Activated naive CD8-positive, alpha-beta T cell treated with anti-CD3 and anti-CD28 coated beads, Interleukin-2, amount 50 U/mL, for 24 hours (primary cell): ENCODE data around the gene ANKRD13B.

Experiments used
- ATAC-seq: fragments of 150-1000 bp; cut with Tn5 transposase; one replicate; pipeline ENCODE4 v1.10.0; 2021
- DNase-seq: peaks from one replicate; pipeline ENCODE4 v3.0.0; 2021
- H3K27ac Mint-ChIP-seq: one replicate; pipeline ENCODE4 v1.8.0; 2021; ENCODE audit warnings: mild to moderate bottlenecking, mixed read lengths
- H3K27me3 Mint-ChIP-seq: one replicate; pipeline ENCODE4 v1.8.0; 2021; ENCODE audit warnings: mixed read lengths
- H3K36me3 Mint-ChIP-seq: one replicate; pipeline ENCODE4 v1.8.0; 2021; ENCODE audit warnings: low read depth, mixed read lengths
- H3K4me1 Mint-ChIP-seq: one replicate; pipeline ENCODE4 v1.8.0; 2021; ENCODE audit warnings: mixed read lengths
- H3K4me3 Mint-ChIP-seq: one replicate; pipeline ENCODE4 v1.8.0; 2021; ENCODE audit warnings: mild to moderate bottlenecking, moderate library complexity, mixed read lengths
- H3K9me3 Mint-ChIP-seq: one replicate; pipeline ENCODE4 v1.8.0; 2021; ENCODE audit warnings: mixed read lengths

ANKRD13B gene

DNA sequence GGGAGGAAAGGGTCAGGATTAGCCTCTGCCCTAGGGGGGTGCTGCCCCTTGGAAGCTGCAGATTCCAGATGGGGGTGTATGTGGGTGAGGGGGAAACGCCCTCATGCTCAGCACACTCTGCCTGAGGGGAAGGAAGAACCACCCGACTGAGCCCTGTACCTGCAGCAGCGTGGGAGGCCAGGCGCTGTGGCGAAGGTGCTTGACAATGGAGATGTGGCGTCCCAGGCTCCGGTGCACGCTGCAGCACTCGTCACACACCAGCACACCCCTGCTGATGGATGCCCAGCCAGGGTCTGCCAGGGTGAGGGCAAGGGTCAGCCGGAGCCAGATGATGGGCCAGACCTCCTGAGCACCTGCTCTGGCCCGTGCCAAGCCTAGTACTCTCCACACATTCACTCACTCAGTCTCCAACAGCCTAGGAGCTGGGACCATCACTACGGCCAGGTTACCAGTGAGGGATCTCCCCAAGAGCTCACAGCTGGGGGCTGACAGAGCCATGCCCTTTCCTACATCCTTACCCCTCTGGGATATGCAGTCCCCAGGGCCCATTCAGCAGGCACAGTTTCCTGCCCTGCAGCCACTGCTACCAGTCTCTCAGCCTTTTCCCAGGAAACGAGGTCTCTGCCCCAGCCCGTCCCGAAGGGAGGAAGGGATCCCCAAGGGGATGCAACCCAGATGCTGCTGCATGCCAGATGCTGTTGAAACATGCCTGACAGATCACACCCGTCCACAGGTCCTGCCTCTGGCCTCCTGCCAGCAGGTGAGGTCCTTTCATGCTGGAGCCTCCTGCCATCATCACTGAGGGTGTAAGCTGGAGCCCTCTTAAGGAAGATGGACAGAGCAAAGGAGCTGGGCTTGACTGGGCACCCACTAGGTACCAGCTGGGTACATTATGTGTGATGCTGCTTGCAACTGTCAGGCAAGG, 9.3 kb upstream of the ANKRD13B start:
- DNase-seq, result no peak
- Mint-ChIP-seq H3K9me3 (no peaks in the 10 kb centered on the region), H3K4me1 (peaks cover 59% of the 10 kb centered on the region), H3K27ac (no peak overlapping the region), H3K4me3 (no peak overlapping the region), H3K36me3 (peaks cover 33% of the 10 kb centered on the region), H3K27me3 (no peaks in the 10 kb centered on the region)
- no peak for ATAC-seq

DNA sequence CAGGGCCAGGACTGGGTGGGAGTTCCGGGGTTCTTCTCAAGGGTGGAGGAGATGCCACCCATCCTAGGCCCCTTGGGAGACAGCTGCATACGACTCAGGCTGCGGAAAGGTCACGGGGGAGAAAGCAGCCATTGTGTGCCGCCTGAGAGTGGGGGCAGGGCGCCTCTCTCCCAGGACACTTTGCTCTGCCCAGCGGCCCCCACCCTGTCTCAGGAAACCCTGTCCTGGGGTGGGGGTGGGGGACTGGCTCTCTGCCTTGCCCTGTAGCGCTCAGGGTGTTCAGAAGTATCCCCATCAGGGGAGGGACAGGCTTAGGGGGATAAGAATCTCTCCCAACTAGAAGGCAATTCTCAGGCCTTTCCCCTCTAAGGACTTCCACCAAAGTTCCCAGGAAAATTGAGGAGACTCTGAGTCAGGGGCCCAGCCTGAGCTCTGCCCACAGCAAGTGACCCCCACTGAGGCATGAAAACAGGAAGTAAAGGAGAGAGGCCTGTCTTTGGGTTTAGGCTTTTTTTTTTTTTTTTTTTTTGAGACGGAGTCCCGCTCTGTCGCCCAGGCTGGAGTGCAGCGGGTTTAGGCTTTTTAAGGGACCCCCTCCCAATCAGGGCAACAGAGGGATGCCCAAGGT, 8.4 kb upstream of the ANKRD13B start:
- Mint-ChIP-seq H3K27me3 (no peaks in the 10 kb centered on the region), H3K4me1 (peaks cover 59% of the 10 kb centered on the region), H3K36me3 (peaks cover 29% of the 10 kb centered on the region), H3K4me3 (no peak overlapping the region), H3K9me3 (no peaks in the 10 kb centered on the region), H3K27ac (peak overlapping the region; percentile 54)
- DNase-seq (no peak), ATAC-seq (no peak)

DNA sequence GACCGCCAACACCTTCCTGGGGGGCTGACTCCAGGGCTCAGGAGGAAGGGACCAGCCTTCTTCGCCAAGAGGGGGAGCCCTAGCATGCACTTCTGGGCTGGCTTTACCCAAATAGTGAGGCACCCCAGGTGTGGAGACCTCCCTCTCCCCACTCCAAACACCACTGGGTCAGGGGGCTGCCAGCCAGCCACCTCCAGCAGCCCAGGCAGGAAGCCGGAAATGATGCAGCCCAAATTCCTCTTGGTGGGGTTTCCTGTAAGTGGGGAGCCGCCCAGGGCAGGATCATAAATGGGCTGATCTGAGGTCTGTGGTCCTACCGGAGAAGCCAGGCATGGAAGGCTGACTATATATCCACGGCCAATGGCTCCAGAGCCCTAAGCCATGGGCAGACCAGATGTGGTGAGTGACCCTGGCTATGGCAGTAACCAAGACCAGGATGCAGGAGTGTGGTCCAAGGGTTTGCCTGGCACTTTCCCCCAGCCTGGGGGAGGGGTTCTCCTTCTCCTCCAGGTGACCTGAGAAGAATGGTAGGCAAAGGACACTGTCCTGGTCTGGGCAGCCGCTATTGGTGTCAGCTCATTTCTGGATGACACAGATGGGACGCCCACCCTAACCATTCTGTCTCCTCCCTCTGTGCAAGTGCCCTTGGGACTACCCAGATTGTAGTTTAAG, 7.7 kb upstream of the ANKRD13B start:
- peak overlapping the region; percentile 54 for H3K4me3 Mint-ChIP-seq
- peak overlapping the region; percentile 54 for H3K27ac Mint-ChIP-seq

DNA sequence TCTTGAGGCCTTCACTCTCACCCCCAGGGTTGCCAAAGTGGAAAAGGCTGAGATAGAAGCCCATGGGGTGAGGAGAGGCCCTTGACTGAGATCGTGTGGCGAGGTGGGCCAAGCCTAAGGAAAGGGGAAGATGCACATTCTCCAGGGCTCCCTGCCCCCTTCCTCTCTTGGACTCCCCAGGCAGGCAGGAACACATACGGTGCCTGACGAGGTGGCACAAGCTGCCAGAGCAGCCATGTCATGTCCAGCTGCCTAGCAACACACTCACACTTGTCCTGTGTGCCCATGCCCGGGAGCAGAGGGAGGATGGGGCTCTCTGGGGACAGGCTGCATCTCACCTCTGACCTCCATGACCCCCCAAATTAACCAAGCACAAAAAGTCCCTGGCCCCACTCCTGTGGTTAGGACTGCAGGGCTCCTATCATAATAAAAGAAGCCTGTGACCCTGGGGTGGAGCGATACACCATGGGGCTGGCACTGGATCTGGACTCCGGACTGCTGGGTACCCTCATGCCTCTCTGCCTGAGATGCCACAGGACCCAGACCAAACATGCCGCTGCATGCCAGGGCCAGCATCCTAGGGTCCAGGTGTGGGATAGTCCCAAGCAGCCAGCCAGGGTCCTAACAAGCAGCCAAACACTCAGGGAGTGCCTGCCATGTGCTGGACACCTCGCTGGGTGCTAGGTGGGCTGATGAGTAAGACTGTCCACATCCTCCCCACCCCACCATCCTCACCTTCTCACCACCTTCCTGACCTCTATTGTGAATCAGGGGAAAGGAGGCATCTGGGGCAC, 6.1 kb upstream of the ANKRD13B start:
- H3K4me3 Mint-ChIP-seq, result peak overlapping the region; percentile 93
- DNase-seq, result no peak
- H3K36me3 Mint-ChIP-seq, result peaks cover 19% of the 10 kb centered on the region
- no peaks in the 10 kb centered on the region for H3K27me3 Mint-ChIP-seq
- H3K9me3 Mint-ChIP-seq, result no peaks in the 10 kb centered on the region
- H3K27ac Mint-ChIP-seq, result peak overlapping the region; percentile 85
- ATAC-seq, result no peak
- H3K4me1 Mint-ChIP-seq, result peaks cover 67% of the 10 kb centered on the region

More for the DNA sequence above, 7.7 kb upstream of the ANKRD13B start:
- peaks cover 24% of the 10 kb centered on the region for H3K36me3 Mint-ChIP-seq
- no peaks in the 10 kb centered on the region for H3K9me3 Mint-ChIP-seq
- DNase-seq (peak; percentile 43), ATAC-seq (no peak)
- no peaks in the 10 kb centered on the region for H3K27me3 Mint-ChIP-seq
- peaks cover 60% of the 10 kb centered on the region for H3K4me1 Mint-ChIP-seq

DNA sequence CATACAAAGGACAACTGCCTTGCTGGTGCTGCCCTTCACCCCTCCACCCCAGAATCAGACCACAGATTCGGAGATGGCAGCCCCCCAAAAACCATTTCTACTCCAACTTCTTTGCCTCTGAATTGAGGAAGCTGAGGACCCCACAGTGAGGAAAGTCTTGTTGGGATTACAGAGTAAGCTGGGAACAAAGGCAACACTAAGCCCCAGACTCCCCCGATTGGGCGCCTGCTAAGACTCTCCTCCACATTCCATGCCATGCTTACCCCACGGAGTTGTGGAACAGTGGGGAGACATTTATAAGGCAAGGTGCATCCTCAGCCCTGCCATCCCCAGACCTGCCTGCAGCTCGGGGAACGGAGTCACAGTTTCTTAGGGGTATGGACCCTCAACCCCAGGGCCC, 5.3 kb upstream of the ANKRD13B start:
- no peak for DNase-seq
- no peak for ATAC-seq
- H3K4me3 Mint-ChIP-seq, result peak overlapping the region; percentile 93
- H3K27ac Mint-ChIP-seq, result peak overlapping the region; percentile 85
- H3K9me3 Mint-ChIP-seq, result no peaks in the 10 kb centered on the region
- peaks cover 74% of the 10 kb centered on the region for H3K4me1 Mint-ChIP-seq
- H3K27me3 Mint-ChIP-seq, result no peaks in the 10 kb centered on the region
- peaks cover 12% of the 10 kb centered on the region for H3K36me3 Mint-ChIP-seq

DNA sequence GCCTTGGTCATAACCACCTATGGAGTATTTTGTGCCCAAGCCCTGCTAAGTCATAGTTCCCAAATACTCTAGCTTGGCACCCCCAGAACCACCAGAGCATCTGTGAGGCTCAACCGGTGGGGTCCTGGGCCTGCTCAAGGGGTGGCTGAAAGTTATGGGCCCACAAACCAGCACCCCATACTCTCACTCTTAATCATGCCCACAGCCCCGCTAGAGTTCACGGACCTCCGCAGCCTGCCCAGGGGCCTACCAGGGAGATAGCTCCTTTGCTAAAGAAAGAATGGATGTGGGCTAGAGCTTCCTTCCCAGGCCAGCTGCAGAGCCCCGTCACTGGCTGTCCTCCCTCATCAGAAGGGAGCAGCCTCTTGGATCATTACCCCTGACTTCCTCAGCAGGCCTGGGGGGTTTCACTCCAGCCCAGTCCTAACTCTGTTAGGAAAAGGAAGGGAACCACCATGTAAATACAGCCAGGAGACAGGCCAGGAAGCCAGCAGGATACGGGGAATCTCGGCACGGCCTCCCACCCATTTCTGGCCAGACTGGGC, 4.8 kb upstream of the ANKRD13B start:
- Mint-ChIP-seq H3K4me1 (peaks cover 77% of the 10 kb centered on the region), H3K36me3 (peaks cover 7% of the 10 kb centered on the region), H3K4me3 (peak overlapping the region; percentile 93), H3K27me3 (no peaks in the 10 kb centered on the region), H3K27ac (peak overlapping the region; percentile 85), H3K9me3 (no peaks in the 10 kb centered on the region)
- DNase-seq (no peak), ATAC-seq (no peak)

DNA sequence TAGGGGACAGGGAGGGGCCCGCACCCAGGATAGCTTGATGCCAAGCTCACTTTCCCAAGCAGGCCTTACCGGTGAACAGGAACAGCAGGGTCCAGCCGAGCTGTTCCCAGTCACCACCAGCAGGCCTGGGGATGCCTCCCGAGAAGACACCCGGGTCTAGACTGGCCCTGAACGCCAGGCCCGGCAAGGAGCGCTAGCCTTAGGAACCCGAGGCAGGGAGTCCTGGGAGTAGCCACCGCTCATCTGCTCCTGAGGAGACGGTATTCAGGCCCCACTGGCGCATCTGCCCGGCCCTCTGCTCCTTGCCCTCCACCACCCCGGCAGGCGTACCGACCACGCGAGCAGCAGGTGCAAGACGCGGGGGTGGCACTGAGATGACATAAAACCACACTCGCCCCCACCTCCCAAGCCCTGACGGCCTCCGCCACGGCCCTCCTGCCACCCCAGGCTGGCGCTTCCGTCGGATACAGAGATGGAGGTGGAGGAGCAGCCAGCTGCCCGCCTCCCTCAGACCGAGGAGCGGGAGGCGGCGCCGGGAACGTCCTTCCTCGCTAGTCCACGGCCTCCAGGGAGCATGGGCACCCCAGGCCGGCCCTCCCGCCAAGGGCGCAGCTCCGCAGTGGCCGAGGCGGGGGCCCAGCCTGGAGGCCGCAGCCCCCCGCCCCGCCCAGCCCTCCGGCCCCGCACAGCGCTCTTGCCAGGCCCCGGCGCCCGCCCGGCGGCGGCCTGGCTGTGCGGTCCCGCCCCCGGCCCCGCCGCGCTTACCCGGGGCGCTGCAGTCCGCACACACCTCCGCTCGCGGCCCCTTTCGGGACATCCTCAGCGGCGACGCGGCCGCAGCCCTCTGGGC, 4.1 kb upstream of the ANKRD13B start:
- H3K9me3 Mint-ChIP-seq, result no peaks in the 10 kb centered on the region
- H3K27ac Mint-ChIP-seq, result peak overlapping the region; percentile 85
- no peaks in the 10 kb centered on the region for H3K27me3 Mint-ChIP-seq
- peaks cover 77% of the 10 kb centered on the region for H3K4me1 Mint-ChIP-seq
- DNase-seq (peak; percentile 50), ATAC-seq (peak; percentile 3)
- H3K36me3 Mint-ChIP-seq, result peaks cover 3% of the 10 kb centered on the region
- H3K4me3 Mint-ChIP-seq, result peak overlapping the region; percentile 93

DNA sequence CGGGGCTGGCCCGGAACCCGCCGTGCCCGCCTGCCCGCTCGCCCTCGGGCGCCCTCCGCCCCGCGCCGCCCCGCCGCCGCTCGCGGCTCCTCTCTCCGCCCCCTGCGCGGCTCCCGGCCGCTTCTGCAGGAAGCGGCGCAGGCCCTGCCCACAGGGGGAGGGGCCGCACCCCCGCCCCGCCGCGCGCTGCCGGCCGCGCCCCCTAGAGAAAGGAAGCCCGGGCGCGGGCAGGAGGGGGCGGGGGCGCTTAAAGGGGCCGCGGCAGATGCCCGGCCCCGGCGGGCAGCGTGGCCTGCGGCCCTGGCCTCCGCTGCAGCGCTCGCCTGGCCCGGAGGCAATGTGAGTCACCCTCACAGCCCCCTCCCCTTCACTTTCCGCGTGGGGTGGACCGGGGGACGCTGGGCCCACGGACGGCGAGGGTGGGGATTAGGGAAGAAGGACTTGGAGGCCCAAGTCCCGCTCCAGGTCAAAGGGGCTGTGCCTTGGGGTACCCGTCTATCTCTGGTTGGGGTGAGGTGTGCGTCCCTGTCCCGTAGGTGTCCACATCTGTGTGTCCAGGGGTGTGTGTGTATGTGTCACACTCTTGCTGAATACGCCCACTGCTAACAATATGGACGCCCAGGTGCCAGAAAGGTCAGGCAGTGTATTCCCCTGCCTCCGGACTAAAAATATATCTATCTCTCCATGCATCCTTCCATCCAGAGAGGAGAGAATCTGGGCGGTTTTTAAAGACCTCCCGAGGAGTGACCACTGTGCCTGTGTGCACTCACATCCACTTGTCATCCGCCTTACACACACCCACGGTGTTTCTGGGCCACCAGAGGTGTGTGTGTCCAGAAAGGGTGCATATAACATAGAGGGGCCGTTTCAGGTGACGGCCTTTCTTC, 3.2 kb upstream of the ANKRD13B start, which contains the start of gene GIT1:
Gene GIT1 (minus strand): TSS at position 125 of the 887 bp plus-strand sequence. CDS start 270 bp downstream, outside the sequence.
- Mint-ChIP-seq H3K27me3 (no peaks in the 10 kb centered on the region), H3K9me3 (no peaks in the 10 kb centered on the region), H3K4me3 (peak within 1 kb of the TSS; percentile 93), H3K36me3 (peaks cover 2% of the 10 kb centered on the region), H3K27ac (peak within 1 kb of the TSS; percentile 89), H3K4me1 (peaks cover 74% of the 10 kb centered on the region)
- ATAC-seq (peak; percentile 58), DNase-seq (peak; percentile 83)

DNA sequence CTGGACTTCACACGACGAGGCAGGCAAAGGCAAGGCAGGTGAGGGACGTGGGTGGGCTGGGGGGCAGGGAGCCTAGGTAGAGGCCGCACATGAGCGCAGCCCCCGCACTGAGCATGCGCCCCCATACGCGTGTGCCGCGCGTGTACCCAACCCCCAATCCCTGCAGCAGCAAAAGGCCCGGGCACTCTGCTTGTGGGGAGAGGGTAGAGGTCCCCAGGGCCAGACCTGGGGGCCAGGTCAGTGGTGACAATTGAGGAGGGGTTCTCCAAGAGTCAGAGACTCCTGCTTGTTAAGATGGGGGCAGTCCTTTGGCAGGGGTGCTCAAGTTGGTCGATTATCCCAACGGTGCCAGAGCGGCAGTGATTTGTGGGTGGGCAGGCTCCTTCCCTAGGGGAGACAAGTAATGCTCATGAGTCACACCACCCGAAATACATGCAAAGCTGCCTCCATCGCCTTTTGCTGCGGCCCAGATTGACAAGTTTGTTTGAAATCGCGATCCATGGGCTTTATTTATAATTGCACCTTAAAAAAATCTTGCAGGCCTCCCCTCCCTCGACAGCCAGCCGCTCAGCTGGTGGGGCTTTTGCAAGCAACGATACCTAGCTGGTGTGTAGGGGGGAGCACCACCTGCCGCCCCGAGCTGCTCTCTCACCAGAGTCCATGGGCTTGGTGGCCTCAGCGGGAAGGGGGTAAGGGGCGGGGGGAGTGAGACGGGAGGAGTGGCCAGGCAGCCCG, 2.4 kb upstream of the ANKRD13B start:
- no peaks in the 10 kb centered on the region for H3K27me3 Mint-ChIP-seq
- H3K4me1 Mint-ChIP-seq, result peaks cover 65% of the 10 kb centered on the region
- ATAC-seq (no peak), DNase-seq (peak; percentile 27)
- H3K9me3 Mint-ChIP-seq, result no peaks in the 10 kb centered on the region
- H3K27ac Mint-ChIP-seq, result peak overlapping the region; percentile 89
- H3K36me3 Mint-ChIP-seq, result peaks cover 2% of the 10 kb centered on the region
- H3K4me3 Mint-ChIP-seq, result peak overlapping the region; percentile 86

DNA sequence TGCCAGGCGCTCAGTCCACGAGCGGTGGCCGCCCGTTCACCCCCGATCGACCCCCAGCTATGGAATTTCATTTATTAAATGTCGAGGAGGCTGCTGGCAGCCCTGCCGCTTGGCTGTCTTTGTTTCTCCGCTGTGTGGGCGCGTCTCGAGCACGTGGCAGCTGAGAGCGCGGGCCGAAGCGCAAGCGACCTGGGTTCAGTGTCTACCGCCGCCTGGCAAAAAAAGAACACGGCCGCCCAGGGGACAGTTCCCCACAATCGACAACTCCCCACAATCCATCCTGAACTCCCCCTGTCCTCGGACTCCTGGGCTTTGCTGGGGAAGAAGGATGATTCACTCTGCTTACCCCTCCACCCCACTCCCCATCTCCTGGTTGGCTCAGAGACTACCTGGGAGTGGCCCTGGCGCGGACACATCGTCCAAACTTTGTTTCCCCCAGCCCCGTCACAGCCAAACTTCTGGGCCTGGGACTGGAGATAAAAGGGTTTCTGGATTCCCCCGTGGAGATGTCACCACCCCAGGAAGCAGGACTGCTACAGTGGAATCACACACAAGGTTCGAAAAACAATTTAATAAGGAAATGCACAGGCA, 1.7 kb upstream of the ANKRD13B start:
- Mint-ChIP-seq H3K36me3 (peaks cover 2% of the 10 kb centered on the region), H3K9me3 (no peaks in the 10 kb centered on the region), H3K4me3 (peak overlapping the region; percentile 71), H3K4me1 (peaks cover 59% of the 10 kb centered on the region), H3K27ac (peak overlapping the region; percentile 89), H3K27me3 (no peaks in the 10 kb centered on the region)
- DNase-seq (peak; percentile 62), ATAC-seq (peak; percentile 5)

DNA sequence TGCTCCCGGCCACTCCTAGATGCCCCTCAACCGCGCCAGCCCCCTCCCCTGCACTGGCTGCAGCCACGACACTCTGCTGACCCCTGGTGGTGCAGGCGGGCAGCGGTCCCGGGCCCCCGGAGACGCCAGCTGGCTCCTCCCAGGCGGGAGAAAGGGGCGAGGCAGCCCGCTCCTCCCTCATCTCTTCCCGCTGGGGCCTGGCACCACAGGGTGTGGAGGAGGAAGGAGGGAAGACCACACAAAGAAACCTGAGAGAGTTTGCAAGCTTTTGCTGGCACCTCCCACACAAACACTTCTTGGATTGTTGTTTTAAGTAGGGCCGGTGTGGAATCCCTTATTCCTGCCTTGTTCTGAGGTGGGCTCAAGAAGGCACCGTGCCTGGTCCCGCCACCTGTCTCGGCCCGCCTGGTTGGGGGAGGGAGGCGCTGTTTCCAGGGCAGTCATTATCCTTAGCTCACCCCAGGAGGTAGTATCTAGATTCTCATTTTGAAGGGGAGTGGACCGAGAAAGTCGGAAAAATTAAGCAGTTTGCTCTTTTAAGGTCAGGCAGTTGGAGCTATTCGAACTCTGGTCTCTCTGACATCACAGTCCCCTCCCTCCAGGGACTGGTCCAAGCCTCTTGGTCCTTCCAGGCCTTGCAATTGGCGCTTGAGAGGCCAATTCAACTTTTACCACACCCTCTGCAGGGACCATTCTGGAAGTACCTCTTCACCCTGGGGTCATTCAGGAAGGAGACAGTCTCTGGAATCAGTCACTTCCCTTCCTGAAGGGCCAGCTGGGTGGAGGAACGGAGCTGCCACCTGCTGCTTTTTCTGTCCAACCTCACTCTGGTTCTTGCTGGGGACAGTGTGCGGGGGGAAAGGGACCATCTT, 959 bp upstream of the ANKRD13B start:
- ATAC-seq (peak; percentile 42), DNase-seq (peak; percentile 92)
- Mint-ChIP-seq H3K9me3 (no peaks in the 10 kb centered on the region), H3K4me3 (peak overlapping the region; percentile 71), H3K27me3 (no peaks in the 10 kb centered on the region), H3K27ac (peak overlapping the region; percentile 59), H3K36me3 (peaks cover 2% of the 10 kb centered on the region), H3K4me1 (peaks cover 51% of the 10 kb centered on the region)
